Loucy (cell line): ENCODE data around the gene BCAS1.

Source experiments
- EZH2phosphoT487 ChIP-seq: fragments of 200-600 bp; IDR thresholded peaks from 2 replicates; pipeline ENCODE4 v1.6.1; 2018; ENCODE audit warnings: antibody characterized with exemption, mild to moderate bottlenecking, moderate library complexity, borderline replicate concordance
- TF ChIP-seq, protein P1 (sequence below): fragments of 200-600 bp; sonication (generic); conservative IDR thresholded peaks from 2 replicates; pipeline ENCODE4 v1.5.1; 2014; ENCODE audit warnings: mild to moderate bottlenecking, antibody characterized with exemption, low read length

DNA sequence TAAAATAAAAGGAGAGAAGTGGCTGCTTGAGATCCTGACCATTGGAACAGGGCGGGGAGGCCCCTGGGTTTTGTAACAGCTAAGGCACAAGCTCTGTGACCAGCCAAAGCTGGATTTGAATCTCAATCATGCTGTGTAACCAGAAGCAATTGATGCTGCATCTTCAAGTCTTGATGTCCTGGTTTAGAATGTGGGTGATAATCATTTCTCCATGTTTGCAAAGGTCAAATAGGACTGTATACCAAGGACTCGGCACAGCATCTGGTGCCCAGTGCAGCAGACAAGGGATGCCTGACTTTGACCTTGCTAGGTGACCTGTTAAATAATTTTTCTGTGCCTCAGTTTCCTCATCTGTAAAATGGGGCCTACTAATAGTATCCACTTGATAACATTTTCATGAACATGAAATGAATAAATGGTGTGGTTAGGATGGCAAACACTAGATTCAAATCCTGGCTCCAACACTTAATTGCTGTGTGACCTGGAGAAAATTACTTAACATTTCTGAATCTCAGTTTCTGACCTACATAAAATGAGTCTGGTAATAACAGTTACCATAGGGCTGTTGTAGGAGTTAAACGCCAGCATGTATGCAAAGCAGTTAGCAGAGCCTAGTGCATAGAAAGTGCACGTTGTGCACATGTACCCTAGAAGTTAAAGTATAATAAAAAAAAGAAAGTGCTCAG lies 46.3 kb upstream of the BCAS1 start:
- TF ChIP-seq, protein P1, sequence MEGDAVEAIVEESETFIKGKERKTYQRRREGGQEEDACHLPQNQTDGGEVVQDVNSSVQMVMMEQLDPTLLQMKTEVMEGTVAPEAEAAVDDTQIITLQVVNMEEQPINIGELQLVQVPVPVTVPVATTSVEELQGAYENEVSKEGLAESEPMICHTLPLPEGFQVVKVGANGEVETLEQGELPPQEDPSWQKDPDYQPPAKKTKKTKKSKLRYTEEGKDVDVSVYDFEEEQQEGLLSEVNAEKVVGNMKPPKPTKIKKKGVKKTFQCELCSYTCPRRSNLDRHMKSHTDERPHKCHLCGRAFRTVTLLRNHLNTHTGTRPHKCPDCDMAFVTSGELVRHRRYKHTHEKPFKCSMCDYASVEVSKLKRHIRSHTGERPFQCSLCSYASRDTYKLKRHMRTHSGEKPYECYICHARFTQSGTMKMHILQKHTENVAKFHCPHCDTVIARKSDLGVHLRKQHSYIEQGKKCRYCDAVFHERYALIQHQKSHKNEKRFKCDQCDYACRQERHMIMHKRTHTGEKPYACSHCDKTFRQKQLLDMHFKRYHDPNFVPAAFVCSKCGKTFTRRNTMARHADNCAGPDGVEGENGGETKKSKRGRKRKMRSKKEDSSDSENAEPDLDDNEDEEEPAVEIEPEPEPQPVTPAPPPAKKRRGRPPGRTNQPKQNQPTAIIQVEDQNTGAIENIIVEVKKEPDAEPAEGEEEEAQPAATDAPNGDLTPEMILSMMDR = no peak
- TF ChIP-seq EZH2phosphoT487 = no peak
